Measurements from ENCODE around the gene ADAM11. TPM values are rescaled to one million over a fixed set of nuclear protein-coding genes. Genes with fewer than 3 reads are reported as not detected.

The ADAM11 gene
- total RNA-seq, 4 donors from 2014 or later: 0.67 to 1.4 TPM; not detected in 2

DNA sequence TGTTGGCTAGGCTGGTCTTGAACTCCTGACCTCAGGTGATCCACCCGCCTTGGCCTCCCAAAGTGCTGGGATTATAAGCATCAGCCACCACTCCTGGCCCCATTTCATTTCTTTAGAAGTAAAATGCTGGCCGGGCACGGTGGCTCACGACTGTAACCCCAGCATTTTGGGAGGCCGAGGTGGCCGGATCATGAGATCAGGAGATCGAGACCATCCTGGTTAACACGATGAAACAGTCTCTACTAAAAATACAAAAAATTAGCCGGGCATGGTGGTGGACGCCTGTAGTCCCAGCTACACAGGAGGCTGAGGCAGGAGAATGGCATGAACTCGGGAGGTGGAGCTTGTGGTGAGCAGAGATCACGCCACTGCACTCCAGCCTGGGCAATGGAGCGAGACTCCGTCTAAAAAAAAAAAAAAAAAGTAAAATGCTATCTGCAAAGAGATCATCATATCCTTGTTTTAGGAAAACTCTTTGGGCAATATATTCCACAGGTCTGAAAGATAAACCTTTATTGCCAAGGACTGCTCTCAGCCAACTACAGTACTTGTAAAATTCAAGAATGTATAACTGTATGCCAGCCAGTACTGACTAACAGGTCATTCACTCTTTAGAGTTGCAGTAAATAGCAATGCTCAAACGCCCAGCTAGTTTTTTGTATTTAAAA lies 67.5 kb downstream of the ADAM11 start:
- DNase-seq: no peak
- peak overlapping the region in 1 of 4 donors; percentile 24 for H3K27ac ChIP-seq
- peaks cover 7 to 15% of the 10 kb centered on the region in 2 donors for H3K27me3 ChIP-seq
- TF ChIP-seq, protein P1, sequence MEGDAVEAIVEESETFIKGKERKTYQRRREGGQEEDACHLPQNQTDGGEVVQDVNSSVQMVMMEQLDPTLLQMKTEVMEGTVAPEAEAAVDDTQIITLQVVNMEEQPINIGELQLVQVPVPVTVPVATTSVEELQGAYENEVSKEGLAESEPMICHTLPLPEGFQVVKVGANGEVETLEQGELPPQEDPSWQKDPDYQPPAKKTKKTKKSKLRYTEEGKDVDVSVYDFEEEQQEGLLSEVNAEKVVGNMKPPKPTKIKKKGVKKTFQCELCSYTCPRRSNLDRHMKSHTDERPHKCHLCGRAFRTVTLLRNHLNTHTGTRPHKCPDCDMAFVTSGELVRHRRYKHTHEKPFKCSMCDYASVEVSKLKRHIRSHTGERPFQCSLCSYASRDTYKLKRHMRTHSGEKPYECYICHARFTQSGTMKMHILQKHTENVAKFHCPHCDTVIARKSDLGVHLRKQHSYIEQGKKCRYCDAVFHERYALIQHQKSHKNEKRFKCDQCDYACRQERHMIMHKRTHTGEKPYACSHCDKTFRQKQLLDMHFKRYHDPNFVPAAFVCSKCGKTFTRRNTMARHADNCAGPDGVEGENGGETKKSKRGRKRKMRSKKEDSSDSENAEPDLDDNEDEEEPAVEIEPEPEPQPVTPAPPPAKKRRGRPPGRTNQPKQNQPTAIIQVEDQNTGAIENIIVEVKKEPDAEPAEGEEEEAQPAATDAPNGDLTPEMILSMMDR (IDR thresholded peaks at IDR 0.05): no peak
- no peak for TF ChIP-seq POLR2A (IDR thresholded peaks at IDR 0.05)
- H3K4me3 ChIP-seq: no peak overlapping the region
- peaks cover 0 to 14% (median 3%) of the 10 kb centered on the region in 4 donors for H3K4me1 ChIP-seq
- no peaks in the 10 kb centered on the region for H3K36me3 ChIP-seq
- H3K9me3 ChIP-seq: no peaks in the 10 kb centered on the region

DNA sequence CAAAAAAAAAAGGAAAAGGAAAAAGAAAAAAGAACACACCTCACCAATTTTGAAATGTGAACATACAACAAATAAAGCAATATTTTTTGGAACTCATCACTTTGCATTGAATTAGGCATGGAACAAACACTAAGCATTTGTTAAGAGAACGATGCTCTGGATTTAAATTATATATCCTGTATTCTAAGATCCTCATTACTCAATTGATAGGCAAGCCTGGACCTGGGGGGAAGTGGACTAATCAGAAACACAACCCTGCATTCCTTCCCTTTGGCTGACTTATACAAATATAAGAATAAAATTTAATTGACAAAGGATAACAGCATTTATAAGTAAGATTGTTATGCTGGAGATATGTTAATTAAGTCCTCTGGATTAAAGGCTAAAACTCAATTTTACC lies 69.1 kb downstream of the ADAM11 start:
- DNase-seq: no peak
- H3K4me3 ChIP-seq: no peak overlapping the region
- peaks cover 0 to 14% (median 3%) of the 10 kb centered on the region in 4 donors for H3K4me1 ChIP-seq
- no peak for TF ChIP-seq POLR2A (IDR thresholded peaks at IDR 0.05)
- TF ChIP-seq, protein P1 (IDR thresholded peaks at IDR 0.05): no peak
- H3K36me3 ChIP-seq: no peaks in the 10 kb centered on the region
- no peaks in the 10 kb centered on the region for H3K9me3 ChIP-seq
- peaks cover 7 to 19% of the 10 kb centered on the region in 2 donors for H3K27me3 ChIP-seq
- H3K27ac ChIP-seq: no peak overlapping the region

DNA sequence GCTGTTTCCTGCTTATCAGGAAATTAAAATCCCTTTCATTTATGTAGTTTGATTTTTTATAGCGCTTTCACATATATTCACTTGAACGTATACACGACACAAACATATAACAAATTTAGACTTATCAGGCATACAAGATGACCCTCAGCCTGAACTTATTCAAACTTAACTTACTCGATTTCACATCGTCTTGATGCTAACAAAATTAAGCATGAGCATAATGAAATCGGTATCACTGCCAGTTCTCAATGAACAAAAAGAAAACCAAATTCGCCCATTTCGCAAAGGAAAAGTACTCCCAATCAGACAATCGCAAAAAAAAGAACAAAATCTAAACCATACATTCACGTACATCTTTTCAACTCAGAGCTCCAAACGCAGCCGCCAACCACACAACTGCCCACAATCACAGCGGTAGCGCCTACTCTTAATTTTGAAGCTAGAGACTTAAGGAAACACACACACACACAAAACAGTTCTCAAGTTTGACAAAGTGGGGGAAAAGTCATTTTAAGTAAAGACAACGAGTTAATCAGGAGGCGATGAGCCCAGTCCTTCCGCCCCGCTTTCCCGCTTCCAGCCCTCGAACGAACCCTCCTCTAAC lies 70.2 kb downstream of the ADAM11 start:
- H3K27me3 ChIP-seq: peaks cover 7 to 19% of the 10 kb centered on the region in 2 donors
- no peaks in the 10 kb centered on the region for H3K9me3 ChIP-seq
- peak overlapping the region; percentile 43 to 64 (median 56) for H3K4me3 ChIP-seq
- no peak for DNase-seq
- H3K4me1 ChIP-seq: peaks cover 0 to 14% (median 3%) of the 10 kb centered on the region in 4 donors
- TF ChIP-seq, protein P1 (IDR thresholded peaks at IDR 0.05): no peak
- TF ChIP-seq POLR2A (IDR thresholded peaks at IDR 0.05): no peak
- H3K27ac ChIP-seq: peak overlapping the region; percentile 33 to 79 (median 46)
- no peaks in the 10 kb centered on the region for H3K36me3 ChIP-seq

DNA sequence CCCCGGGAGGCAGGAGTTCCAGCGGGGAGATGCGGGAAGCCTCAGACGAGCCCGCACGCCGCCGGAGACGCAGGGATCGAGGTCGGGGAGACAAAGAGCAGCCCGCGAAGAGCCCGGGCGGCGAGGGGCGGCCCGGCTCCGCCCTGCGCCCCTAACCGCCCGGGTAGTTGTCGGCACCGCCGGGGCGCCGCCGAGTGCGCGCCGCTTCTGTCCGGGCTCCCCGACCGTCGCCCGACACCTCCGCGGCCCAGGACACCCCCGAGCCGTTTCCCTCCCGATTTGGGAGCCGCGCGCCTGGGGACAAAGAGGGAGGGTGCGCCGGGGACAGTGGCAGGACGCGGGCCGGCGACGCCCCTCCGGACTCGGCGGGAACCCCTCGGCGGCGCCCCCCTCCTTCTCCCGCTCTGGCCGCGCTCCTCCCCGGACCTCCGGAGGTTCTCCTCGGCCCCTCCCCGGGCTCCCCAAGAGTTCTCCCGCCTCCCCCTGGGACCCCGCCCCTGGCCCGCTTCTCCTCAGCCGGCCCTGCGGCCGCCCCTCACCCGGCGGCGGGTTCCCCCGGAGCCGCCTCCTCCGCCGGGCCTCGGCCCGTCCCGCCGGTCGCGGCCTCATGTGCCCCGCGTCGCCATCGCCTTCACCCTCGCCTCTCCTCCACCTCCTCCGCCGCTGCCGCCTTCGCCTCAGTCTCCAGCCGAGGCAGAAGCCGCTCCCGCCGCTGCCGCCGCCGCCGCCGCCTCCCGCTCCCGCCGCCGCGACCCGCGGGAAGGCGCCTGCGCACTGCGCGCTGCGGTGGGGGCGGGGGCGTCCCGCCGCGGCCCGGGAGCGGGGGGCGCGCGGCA lies 71.0 kb downstream of the ADAM11 start, which contains the start of gene GJC1:
GJC1 (minus strand) TSS at position 765 of the 836 bp plus-strand sequence. CDS start 24,470 bp downstream, outside the sequence.
- H3K9me3 ChIP-seq: no peaks in the 10 kb centered on the region
- H3K36me3 ChIP-seq: no peaks in the 10 kb centered on the region
- peak within 1 kb of the TSS; percentile 43 to 64 (median 56) for H3K4me3 ChIP-seq
- H3K27ac ChIP-seq: peak within 1 kb of the TSS; percentile 33 to 79 (median 46)
- H3K4me1 ChIP-seq: peaks cover 0 to 14% (median 3%) of the 10 kb centered on the region in 4 donors
- TF ChIP-seq, protein P1 (IDR thresholded peaks at IDR 0.05): no peak
- TF ChIP-seq POLR2A (IDR thresholded peaks at IDR 0.05): no peak
- no peak for DNase-seq
- H3K27me3 ChIP-seq: peaks cover 7 to 19% of the 10 kb centered on the region in 2 donors

Measured in Peyer's patch (tissue), 4 donors.